ENCODE measurements around the gene DNAJB11. TPM values are rescaled to one million over a fixed set of nuclear protein-coding genes. Genes with fewer than 3 reads are reported as not detected.
"Not testable (repeated sequence)": the region's sequence is repeated elsewhere in the genome, so short reads cannot be mapped to it uniquely, and the experiment has no call there.

DNAJB11 gene
- total RNA-seq, 4 donors from 2014 or later: 22.9 to 42.1 (median 25.0) TPM

DNA sequence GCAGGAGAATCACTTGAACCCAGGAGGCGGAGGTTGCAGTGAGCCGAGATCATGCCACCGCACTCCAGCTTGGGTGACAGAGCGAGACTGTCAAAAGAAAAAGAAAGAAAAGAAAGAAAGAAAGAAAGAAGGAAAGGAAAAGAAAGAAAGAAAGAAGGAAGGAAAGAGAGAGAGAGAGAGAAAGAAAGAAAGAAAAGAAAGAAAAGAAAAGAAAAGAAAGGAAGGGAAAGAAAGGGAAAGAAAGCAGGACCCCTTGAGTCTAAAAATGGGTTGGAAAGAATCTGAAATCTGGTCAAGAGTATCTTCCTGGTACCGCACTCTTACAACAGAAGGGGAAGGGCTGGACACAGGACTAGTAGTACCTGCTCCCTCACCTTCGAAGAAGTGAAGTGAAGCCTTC lies 45.9 kb upstream of the DNAJB11 start:
- no peaks in the 10 kb centered on the region for H3K36me3 ChIP-seq
- H3K27ac ChIP-seq (replicated peaks in 1 of 4): no peak overlapping the region
- WGBS: 92% methylated on average over 6 of the region's 6 CpGs
- no peaks in the 10 kb centered on the region for H3K4me1 ChIP-seq
- no peaks in the 10 kb centered on the region for H3K9me3 ChIP-seq
- no peak for DNase-seq (ENCODE audit: extremely low spot score)
- intact Hi-C loops (cut with DNase I): no loop called here
- no peak overlapping the region for H3K4me3 ChIP-seq
- H3K27me3 ChIP-seq: no peaks in the 10 kb centered on the region
- TF ChIP-seq POLR2A (IDR thresholded peaks at IDR 0.05; ENCODE audit: low read depth) (no peak), EP300 (IDR thresholded peaks at IDR 0.05) (no peak)

DNA sequence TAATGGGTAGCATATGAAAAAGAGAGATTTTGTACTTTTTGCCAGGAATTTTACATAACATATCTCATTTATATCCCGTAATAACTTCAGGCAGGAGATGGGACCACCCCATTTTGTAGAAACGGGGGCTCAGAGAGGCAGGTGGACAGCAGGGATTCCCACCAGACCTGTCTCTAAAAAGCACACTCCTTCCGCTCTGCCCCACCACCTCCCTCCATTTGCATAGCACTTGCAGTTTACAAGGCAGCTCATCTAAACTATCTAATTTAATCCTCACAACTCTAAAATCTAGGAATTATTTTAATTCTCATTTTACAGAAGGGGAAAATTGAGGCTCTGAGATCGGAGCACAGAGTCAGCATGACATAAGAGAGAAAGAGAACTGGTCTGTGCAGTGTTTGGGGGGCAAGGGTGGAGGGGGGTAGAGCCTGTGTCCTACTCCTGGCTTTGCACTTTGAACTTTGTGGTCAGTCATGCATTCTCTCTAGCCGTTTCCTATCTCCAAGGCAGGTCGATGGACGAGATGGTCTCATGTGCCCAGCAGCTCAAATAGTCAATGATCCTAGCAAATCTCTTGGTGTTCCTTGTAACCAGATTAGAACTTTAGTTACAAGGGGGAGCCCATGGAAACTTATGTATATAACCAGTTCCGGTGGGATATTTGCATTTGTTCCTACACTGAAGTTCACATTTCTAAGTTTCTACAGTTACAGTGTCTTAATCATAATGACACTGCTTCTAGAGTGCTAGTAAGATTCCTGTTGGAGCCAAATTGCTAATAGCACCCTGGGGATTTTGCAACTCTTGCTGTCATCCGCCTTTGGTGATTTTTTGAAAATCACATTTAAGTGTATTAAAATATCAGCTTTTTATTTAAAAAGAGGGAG lies 44.9 kb upstream of the DNAJB11 start:
- H3K4me1 ChIP-seq: no peaks in the 10 kb centered on the region
- 80% methylated on average over 9 of the region's 9 CpGs for WGBS
- no peak for DNase-seq (ENCODE audit: extremely low spot score)
- intact Hi-C loops (cut with DNase I): no loop called here
- no peaks in the 10 kb centered on the region for H3K9me3 ChIP-seq
- H3K4me3 ChIP-seq: no peak overlapping the region
- no peaks in the 10 kb centered on the region for H3K27me3 ChIP-seq
- H3K36me3 ChIP-seq: no peaks in the 10 kb centered on the region
- TF ChIP-seq EP300 (IDR thresholded peaks at IDR 0.05) (no peak), CTCF (IDR thresholded peaks at IDR 0.05) (no peak), POLR2A (IDR thresholded peaks at IDR 0.05; ENCODE audit: low read depth) (no peak), POLR2AphosphoS5 (IDR thresholded peaks at IDR 0.05) (no peak)
- no peak overlapping the region for H3K27ac ChIP-seq (replicated peaks in 1 of 4)

DNA sequence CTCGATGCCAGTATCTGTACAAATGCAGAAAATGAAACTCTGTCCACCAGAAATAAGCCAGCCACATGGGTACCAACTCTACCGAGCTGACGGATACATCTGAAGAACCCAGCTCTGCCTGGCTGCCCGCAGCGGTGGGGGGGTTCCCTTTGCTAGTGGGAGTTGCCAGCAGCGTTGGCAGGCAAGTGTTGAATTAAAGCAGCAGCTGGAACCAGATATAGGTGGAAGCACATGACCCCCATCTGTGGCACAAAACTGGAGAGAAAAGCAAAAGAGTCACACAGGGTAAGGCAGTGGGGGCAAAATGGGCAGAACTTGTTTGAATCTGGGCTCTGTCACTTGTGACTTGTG lies 44.3 kb upstream of the DNAJB11 start:
- no peaks in the 10 kb centered on the region for H3K36me3 ChIP-seq
- no peaks in the 10 kb centered on the region for H3K4me1 ChIP-seq
- no peaks in the 10 kb centered on the region for H3K27me3 ChIP-seq
- TF ChIP-seq EP300 (IDR thresholded peaks at IDR 0.05) (no peak), CTCF (IDR thresholded peaks at IDR 0.05) (no peak), POLR2AphosphoS5 (IDR thresholded peaks at IDR 0.05) (no peak), POLR2A (IDR thresholded peaks at IDR 0.05; ENCODE audit: low read depth) (no peak)
- WGBS: 80% methylated on average over 6 of the region's 6 CpGs
- no peak for DNase-seq (ENCODE audit: extremely low spot score)
- intact Hi-C loops (cut with DNase I): no loop called here
- no peaks in the 10 kb centered on the region for H3K9me3 ChIP-seq
- no peak overlapping the region for H3K27ac ChIP-seq (replicated peaks in 1 of 4)
- no peak overlapping the region for H3K4me3 ChIP-seq

DNA sequence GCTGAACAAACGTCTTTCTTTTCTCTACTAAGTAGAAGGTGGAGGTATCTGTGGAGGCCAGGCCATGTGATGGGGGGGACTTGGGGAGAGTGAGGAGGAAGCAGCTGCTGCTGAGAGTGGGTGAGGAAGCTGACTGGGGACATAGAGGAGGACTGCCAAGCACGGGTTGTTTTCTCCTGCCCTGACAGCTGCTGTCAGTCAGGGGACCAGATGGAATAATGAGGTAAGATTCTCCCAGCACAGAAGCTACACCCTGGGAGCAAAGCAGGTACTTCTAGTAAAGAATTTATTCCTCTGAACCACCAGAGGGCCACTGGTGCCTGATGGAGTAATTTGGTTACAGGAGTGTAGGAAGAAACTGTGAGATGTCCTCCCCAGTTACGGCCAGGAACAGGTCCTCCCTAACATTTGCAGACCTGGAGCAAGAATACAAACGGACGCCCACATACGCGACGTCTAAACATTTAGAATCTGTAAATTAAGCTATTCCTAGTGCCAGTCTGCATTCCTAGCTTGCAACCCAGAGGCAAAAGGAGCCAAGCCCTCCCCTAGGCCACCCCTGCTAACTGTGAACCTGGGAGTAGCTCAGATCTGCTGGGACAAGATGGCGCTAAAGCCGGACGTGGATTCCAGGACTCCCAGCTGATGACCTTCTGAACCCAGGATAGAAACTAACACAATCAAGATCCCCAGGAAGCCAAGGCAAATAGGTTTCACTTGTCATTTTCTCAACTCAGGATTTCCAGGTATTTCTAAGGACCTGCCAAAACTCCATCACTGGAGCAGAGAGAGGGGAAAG lies 41.1 kb upstream of the DNAJB11 start:
- TF ChIP-seq POLR2A (IDR thresholded peaks at IDR 0.05; ENCODE audit: low read depth): no peak
- TF ChIP-seq CTCF (IDR thresholded peaks at IDR 0.05): no peak
- TF ChIP-seq POLR2AphosphoS5 (IDR thresholded peaks at IDR 0.05): no peak
- no peak for TF ChIP-seq EP300 (IDR thresholded peaks at IDR 0.05)
- H3K4me1 ChIP-seq: no peaks in the 10 kb centered on the region
- intact Hi-C loops (cut with DNase I): no loop called here
- H3K36me3 ChIP-seq: no peaks in the 10 kb centered on the region
- H3K27me3 ChIP-seq: no peaks in the 10 kb centered on the region
- H3K27ac ChIP-seq (replicated peaks in 1 of 4): no peak overlapping the region
- no peaks in the 10 kb centered on the region for H3K9me3 ChIP-seq
- WGBS: 83% methylated on average over 11 of the region's 11 CpGs
- DNase-seq (ENCODE audit: extremely low spot score): no peak
- H3K4me3 ChIP-seq: no peak overlapping the region

DNA sequence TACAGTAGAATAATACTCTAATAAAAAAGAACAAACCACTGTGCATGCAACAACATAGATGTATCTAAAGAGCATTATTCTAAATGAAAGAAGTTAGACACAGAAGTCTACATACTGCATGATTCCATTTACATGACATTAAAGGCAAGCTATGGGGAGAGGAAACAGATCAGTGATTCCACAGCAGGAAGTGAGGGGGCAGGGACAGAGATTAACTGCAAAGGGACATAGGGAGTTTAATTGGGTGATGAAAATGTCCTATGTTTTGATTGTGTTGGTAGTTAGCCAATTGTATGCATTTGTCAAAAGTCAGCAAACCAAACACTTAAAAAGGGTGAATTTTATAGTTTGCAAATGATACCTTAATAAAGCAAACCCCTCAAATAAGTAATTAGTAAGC lies 40.1 kb upstream of the DNAJB11 start:
- intact Hi-C loops (cut with DNase I): no loop called here
- H3K36me3 ChIP-seq: no peaks in the 10 kb centered on the region

DNA sequence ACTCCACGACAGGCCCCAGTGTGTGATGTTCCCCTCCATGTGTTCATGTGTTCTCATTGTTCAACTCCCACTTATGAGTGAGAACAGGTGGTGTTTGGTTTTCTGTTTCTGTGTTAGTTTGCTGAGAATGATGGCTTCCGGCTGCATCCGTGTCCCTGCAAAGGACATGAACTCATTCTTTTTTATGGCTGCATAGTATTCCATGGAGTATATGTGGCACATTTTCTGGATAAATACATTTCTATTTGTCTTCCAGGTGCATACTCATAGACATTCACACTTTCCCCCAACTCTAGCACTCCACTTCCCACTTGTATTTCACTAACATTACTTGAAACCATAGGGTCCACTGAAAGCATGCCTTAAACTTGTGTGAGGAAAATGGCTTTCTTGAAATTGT lies 38.8 kb upstream of the DNAJB11 start:
- H3K4me3 ChIP-seq; H3K9me3 ChIP-seq; H3K36me3 ChIP-seq; intact Hi-C loops (cut with DNase I); H3K4me1 ChIP-seq; H3K27ac ChIP-seq (replicated peaks in 1 of 4); DNase-seq (ENCODE audit: extremely low spot score); H3K27me3 ChIP-seq: not testable (repeated sequence)
- 93% methylated on average over 3 of the region's 3 CpGs for WGBS

More for the DNA sequence above, 40.1 kb upstream of the DNAJB11 start:
- H3K9me3 ChIP-seq: no peaks in the 10 kb centered on the region
- DNase-seq (ENCODE audit: extremely low spot score): no peak
- H3K4me1 ChIP-seq: no peaks in the 10 kb centered on the region
- H3K4me3 ChIP-seq: no peak overlapping the region
- no peak overlapping the region for H3K27ac ChIP-seq (replicated peaks in 1 of 4)
- H3K27me3 ChIP-seq: no peaks in the 10 kb centered on the region
- no peak for TF ChIP-seq EP300 (IDR thresholded peaks at IDR 0.05)
- no peak for TF ChIP-seq CTCF (IDR thresholded peaks at IDR 0.05)
- no peak for TF ChIP-seq POLR2A (IDR thresholded peaks at IDR 0.05; ENCODE audit: low read depth)

Data from esophagus muscularis mucosa (tissue), 4 donors.